Activated T-helper 17 cell treated with anti-CD3 and anti-CD28 coated beads, Interleukin-2, amount 50 U/mL, for 72 hours (primary cell): ENCODE data around the gene SETDB2. TPM values are rescaled to one million over a fixed set of nuclear protein-coding genes. Genes with fewer than 3 reads are reported as not detected.
"Not testable (repeated sequence)": the region's sequence is repeated elsewhere in the genome, so short reads cannot be mapped to it uniquely, and the experiment has no call there.

Experiments
- ATAC-seq: fragments of 150-1000 bp; cut with Tn5 transposase; replicated peaks from 2 replicates; pipeline ENCODE4 v1.10.0; 2021; ENCODE audit warnings: mild to moderate bottlenecking, moderate library complexity
- H3K27ac Mint-ChIP-seq: one replicate; pipeline ENCODE4 v1.8.0; 2022; ENCODE audit warnings: mixed read lengths
- H3K27me3 Mint-ChIP-seq: one replicate; pipeline ENCODE4 v1.8.0; 2022; ENCODE audit warnings: mixed read lengths
- H3K36me3 Mint-ChIP-seq: one replicate; pipeline ENCODE4 v1.8.0; 2022; ENCODE audit warnings: low read depth, mild to moderate bottlenecking, mixed read lengths
- H3K4me1 Mint-ChIP-seq: one replicate; pipeline ENCODE4 v1.8.0; 2022; ENCODE audit warnings: mixed read lengths
- H3K4me3 Mint-ChIP-seq: one replicate; pipeline ENCODE4 v1.8.0; 2022; ENCODE audit warnings: mild to moderate bottlenecking, mixed read lengths
- H3K9me3 Mint-ChIP-seq: one replicate; pipeline ENCODE4 v1.8.0; 2022; ENCODE audit warnings: mixed read lengths
- total RNA-seq, 2 donors: library from RNA; stranded (reverse); gene quantifications; one replicate each; pipeline ENCODE4 v1.2.3, GENCODE V29; 2022

SETDB2 gene
- total RNA-seq, 2 donors from 2014 or later, result 14.1 to 16.3 TPM

DNA sequence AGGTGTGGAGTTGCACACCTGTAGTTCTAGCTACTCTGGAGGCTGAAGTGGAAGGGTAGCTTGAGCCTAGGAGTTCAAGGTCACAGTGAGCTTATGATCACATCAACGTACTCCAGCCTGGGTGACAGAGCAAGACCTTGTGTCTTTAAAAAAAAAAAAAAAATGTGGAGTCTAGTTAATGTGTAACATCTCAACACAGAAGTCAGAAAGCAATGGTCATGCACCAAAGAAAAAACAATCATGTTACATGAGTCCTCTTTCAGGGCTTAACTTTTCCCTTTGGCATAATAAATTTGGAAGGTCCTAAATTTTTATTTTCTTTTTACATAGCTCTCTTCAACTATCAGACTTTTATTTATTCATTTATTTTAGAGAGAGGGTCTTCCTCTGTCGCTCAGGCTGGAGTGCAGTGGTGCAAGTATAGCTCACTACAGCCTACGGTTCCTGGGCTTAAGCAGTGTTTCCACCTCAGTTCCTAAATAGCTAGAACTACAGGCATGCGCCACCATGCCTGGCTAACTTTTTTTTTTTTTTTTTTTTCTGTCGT lies 22.3 kb downstream of the SETDB2 start:
- Mint-ChIP-seq H3K36me3 (peaks cover 100% of the 10 kb centered on the region), H3K4me3 (no peak overlapping the region), H3K27ac (no peak overlapping the region), H3K4me1 (no peaks in the 10 kb centered on the region), H3K27me3 (no peaks in the 10 kb centered on the region), H3K9me3 (no peaks in the 10 kb centered on the region)
- ATAC-seq, result no peak

GRCh38 chr13:49472186-49472585 lies 28.1 kb downstream of the SETDB2 start:
- H3K9me3 Mint-ChIP-seq, result no peaks in the 10 kb centered on the region
- no peaks in the 10 kb centered on the region for H3K27me3 Mint-ChIP-seq

GRCh38 chr13:49476529-49476928 lies 32.5 kb downstream of the SETDB2 start:
- Mint-ChIP-seq H3K9me3 (no peaks in the 10 kb centered on the region), H3K36me3 (peaks cover 92% of the 10 kb centered on the region), H3K27me3 (no peaks in the 10 kb centered on the region), H3K4me1 (no peaks in the 10 kb centered on the region), H3K4me3 (no peak overlapping the region), H3K27ac (no peak overlapping the region)
- ATAC-seq, result no peak

More at GRCh38 chr13:49472186-49472585, 28.1 kb downstream of the SETDB2 start:
- Mint-ChIP-seq H3K4me3 (no peak overlapping the region), H3K27ac (no peak overlapping the region), H3K4me1 (no peaks in the 10 kb centered on the region), H3K36me3 (peaks cover 92% of the 10 kb centered on the region)
- ATAC-seq, result peak; percentile 31

DNA sequence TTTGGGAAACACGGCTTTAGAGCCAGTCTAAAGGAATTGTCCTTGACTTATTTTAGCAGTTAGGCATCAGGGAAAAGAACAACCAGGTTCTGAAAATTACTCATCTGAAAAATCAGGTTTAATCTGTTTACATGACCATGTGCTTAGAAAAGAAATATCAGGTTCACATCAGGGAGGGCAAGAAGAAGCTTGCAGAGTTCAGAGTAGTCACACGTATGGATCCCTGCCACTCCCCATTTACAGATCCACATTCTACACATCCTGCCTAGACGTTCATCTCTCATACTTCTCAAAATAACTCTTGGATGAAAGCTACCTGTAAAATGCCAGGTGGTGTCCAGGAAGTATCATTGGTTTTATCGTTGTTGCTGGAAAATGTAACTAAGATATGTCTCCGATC lies 37.7 kb downstream of the SETDB2 start:
- no peaks in the 10 kb centered on the region for H3K27me3 Mint-ChIP-seq
- peaks cover 95% of the 10 kb centered on the region for H3K36me3 Mint-ChIP-seq

DNA sequence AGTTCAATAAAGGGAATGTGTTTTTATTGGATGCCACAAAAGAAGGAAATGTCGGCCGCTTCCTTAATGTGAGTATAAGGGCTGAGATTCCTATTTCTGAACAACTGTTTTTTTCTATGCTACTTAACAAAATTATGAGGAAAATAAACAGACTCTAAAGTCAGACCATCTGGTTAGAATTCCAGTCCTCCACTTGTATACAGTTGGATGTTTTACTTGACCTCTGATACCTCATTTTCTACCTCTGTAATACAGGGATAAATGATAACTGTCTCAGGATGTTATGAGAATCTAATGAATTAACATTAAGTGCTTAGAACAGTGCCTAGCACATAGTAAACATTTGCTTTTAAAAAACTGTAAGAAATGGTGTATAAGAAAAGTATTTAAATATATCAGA lies 44.5 kb downstream of the SETDB2 start:
- peaks cover 59% of the 10 kb centered on the region for H3K36me3 Mint-ChIP-seq
- no peaks in the 10 kb centered on the region for H3K27me3 Mint-ChIP-seq
- no peaks in the 10 kb centered on the region for H3K4me1 Mint-ChIP-seq
- ATAC-seq, result no peak
- no peak overlapping the region for H3K4me3 Mint-ChIP-seq
- no peaks in the 10 kb centered on the region for H3K9me3 Mint-ChIP-seq
- H3K27ac Mint-ChIP-seq, result no peak overlapping the region

More for the DNA sequence above, 37.7 kb downstream of the SETDB2 start:
- H3K9me3 Mint-ChIP-seq, result no peaks in the 10 kb centered on the region
- ATAC-seq, result no peak
- H3K27ac Mint-ChIP-seq, result no peak overlapping the region
- H3K4me1 Mint-ChIP-seq, result no peaks in the 10 kb centered on the region
- no peak overlapping the region for H3K4me3 Mint-ChIP-seq

GRCh38 chr13:49494645-49495044 lies 50.6 kb downstream of the SETDB2 start:
- H3K27me3 Mint-ChIP-seq, result no peaks in the 10 kb centered on the region
- H3K4me1 Mint-ChIP-seq, result peaks cover 31% of the 10 kb centered on the region
- peaks cover 45% of the 10 kb centered on the region for H3K36me3 Mint-ChIP-seq
- H3K9me3 Mint-ChIP-seq, result peaks cover 9% of the 10 kb centered on the region
- ATAC-seq, result no peak
- peak overlapping the region; percentile 93 for H3K4me3 Mint-ChIP-seq
- peak overlapping the region; percentile 93 for H3K27ac Mint-ChIP-seq

- peak; percentile 83 for ATAC-seq
- H3K9me3 Mint-ChIP-seq, result peaks cover 9% of the 10 kb centered on the region
- H3K27ac Mint-ChIP-seq, result peak within 1 kb of the TSS; percentile 93
- H3K27me3 Mint-ChIP-seq, result no peaks in the 10 kb centered on the region
- peaks cover 57% of the 10 kb centered on the region for H3K36me3 Mint-ChIP-seq
- H3K4me1 Mint-ChIP-seq, result peaks cover 41% of the 10 kb centered on the region
- peak within 1 kb of the TSS; percentile 93 for H3K4me3 Mint-ChIP-seq
These were observed 52.0 kb downstream of the SETDB2 start, which contains the start of gene PHF11 for GRCh38 chr13:49495783-49496762. PHF11 (plus strand) TSS chr13:49495953; CDS start chr13:49496002, 49 bp downstream.

DNA sequence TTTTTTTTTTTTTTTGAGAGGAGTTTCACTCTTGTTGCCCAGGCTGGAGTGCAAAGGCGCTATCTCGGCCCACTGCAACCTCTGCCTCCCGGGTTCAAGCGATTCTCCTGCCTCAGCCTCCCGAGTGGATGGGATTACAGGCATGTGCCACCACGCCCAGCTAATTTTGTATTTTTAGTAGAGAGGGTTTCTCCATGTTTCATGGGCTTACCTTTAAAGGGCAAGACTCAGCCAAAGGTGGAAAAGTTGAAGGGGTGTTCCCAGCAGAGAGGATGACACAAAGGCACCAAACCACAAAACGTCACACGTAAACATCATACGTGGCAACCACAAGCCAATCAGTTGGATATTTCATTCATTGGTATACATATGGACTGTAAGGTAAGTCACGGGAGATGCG lies 52.8 kb downstream of the SETDB2 start:
- ATAC-seq, result peak; percentile 38
- peak overlapping the region; percentile 93 for H3K4me3 Mint-ChIP-seq
- H3K27me3 Mint-ChIP-seq, result not testable (repeated sequence)

GRCh38 chr13:49497272-49497671 lies 53.2 kb downstream of the SETDB2 start:
- Mint-ChIP-seq H3K4me3 (peak overlapping the region; percentile 93), H3K27me3 (no peaks in the 10 kb centered on the region), H3K36me3 (peaks cover 58% of the 10 kb centered on the region), H3K27ac (peak overlapping the region; percentile 93), H3K9me3 (peaks cover 9% of the 10 kb centered on the region), H3K4me1 (peaks cover 41% of the 10 kb centered on the region)
- ATAC-seq, result no peak

More for the DNA sequence above, 52.8 kb downstream of the SETDB2 start:
- not testable (repeated sequence) for H3K9me3 Mint-ChIP-seq
- peaks cover 41% of the 10 kb centered on the region for H3K4me1 Mint-ChIP-seq
- peaks cover 61% of the 10 kb centered on the region for H3K36me3 Mint-ChIP-seq
- peak overlapping the region; percentile 93 for H3K27ac Mint-ChIP-seq

GRCh38 chr13:49498206-49498605 lies 54.1 kb downstream of the SETDB2 start:
- H3K36me3 Mint-ChIP-seq, result peaks cover 65% of the 10 kb centered on the region
- no peaks in the 10 kb centered on the region for H3K27me3 Mint-ChIP-seq
- H3K4me3 Mint-ChIP-seq, result peak overlapping the region; percentile 93
- H3K27ac Mint-ChIP-seq, result peak overlapping the region; percentile 93
- peaks cover 9% of the 10 kb centered on the region for H3K9me3 Mint-ChIP-seq
- ATAC-seq, result no peak
- peaks cover 44% of the 10 kb centered on the region for H3K4me1 Mint-ChIP-seq

GRCh38 chr13:49499889-49500660 lies 56.0 kb downstream of the SETDB2 start:
- H3K4me3 Mint-ChIP-seq, result peak overlapping the region; percentile 93
- no peaks in the 10 kb centered on the region for H3K27me3 Mint-ChIP-seq
- ATAC-seq, result peak; percentile 8
- peaks cover 78% of the 10 kb centered on the region for H3K36me3 Mint-ChIP-seq
- H3K27ac Mint-ChIP-seq, result peak overlapping the region; percentile 93
- H3K4me1 Mint-ChIP-seq, result peaks cover 48% of the 10 kb centered on the region
- peaks cover 9% of the 10 kb centered on the region for H3K9me3 Mint-ChIP-seq

DNA sequence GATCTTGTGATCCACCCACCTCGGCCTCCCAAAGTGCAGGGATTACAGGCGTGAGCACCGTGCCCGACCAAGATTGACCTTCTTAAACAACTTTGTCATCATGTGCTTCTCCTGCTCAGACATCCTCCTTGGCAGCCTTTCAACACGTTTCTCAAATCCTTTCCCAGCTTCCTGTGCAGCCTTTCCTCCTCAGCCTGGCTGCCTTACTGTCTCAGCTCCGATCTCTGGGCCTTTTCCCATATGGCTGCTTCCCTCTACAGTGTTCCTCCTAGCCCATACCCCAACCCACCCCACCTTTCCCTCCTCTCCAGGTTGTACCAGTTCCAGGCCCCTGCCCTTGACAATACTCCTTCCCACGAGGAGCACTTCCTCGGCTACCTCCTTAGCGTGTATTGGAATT lies 58.9 kb downstream of the SETDB2 start:
- peaks cover 84% of the 10 kb centered on the region for H3K36me3 Mint-ChIP-seq

GRCh38 chr13:49503951-49504350 lies 59.9 kb downstream of the SETDB2 start:
- H3K27me3 Mint-ChIP-seq, result no peaks in the 10 kb centered on the region
- ATAC-seq, result no peak

More for the DNA sequence above, 58.9 kb downstream of the SETDB2 start:
- Mint-ChIP-seq H3K9me3 (peaks cover under 1% of the 10 kb centered on the region), H3K4me1 (peaks cover 36% of the 10 kb centered on the region), H3K27ac (no peak overlapping the region), H3K27me3 (no peaks in the 10 kb centered on the region), H3K4me3 (no peak overlapping the region)
- no peak for ATAC-seq

GRCh38 chr13:49512578-49512977 lies 68.5 kb downstream of the SETDB2 start:
- H3K27me3 Mint-ChIP-seq, result no peaks in the 10 kb centered on the region
- H3K4me3 Mint-ChIP-seq, result no peak overlapping the region
- ATAC-seq, result no peak
- no peak overlapping the region for H3K27ac Mint-ChIP-seq
- H3K36me3 Mint-ChIP-seq, result peaks cover 89% of the 10 kb centered on the region
- no peaks in the 10 kb centered on the region for H3K9me3 Mint-ChIP-seq
- H3K4me1 Mint-ChIP-seq, result peaks cover 4% of the 10 kb centered on the region

More at GRCh38 chr13:49503951-49504350, 59.9 kb downstream of the SETDB2 start:
- H3K4me1 Mint-ChIP-seq, result peaks cover 27% of the 10 kb centered on the region
- H3K4me3 Mint-ChIP-seq, result no peak overlapping the region
- H3K27ac Mint-ChIP-seq, result no peak overlapping the region
- no peaks in the 10 kb centered on the region for H3K9me3 Mint-ChIP-seq
- H3K36me3 Mint-ChIP-seq, result peaks cover 75% of the 10 kb centered on the region
